ENCODE results near the gene ACTN4.

ACTN4 gene

DNA sequence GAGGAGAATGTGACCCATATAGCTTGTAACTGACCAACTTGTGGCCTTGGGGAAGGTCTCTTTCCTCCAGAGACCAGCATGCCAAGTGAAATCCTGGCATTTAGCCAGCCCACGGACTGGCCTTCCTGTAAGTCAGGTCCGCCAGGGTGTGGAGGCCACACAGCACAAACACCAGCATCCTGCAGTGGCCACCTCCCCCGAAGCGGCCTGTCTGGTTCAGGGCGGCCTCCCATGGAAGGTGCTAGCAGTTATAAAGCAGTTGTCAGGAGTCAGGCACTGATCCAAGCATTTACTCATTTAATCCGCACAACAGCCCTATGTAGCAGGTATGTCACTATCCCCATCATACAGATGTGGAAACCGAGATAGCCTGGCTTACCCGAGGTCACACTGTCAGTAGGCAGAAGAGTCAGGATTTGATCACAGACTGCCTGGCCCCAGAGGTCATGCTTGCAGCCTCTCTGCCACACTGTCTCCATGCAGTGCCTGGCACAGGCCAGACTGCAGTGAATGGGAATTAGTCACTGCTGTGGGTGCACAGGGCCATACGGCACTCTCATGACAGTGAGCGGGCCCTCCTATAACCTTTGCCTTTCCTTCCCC lies 60.2 kb downstream of the ACTN4 start:
- in situ Hi-C loops (cut with HindIII; ENCODE audit: low sequenced_read_pairs), result no loop called here

GRCh38 chr19:38708413-38709024 lies 61.1 kb downstream of the ACTN4 start:
- in situ Hi-C loops (cut with HindIII; ENCODE audit: low sequenced_read_pairs), result no loop called here

DNA sequence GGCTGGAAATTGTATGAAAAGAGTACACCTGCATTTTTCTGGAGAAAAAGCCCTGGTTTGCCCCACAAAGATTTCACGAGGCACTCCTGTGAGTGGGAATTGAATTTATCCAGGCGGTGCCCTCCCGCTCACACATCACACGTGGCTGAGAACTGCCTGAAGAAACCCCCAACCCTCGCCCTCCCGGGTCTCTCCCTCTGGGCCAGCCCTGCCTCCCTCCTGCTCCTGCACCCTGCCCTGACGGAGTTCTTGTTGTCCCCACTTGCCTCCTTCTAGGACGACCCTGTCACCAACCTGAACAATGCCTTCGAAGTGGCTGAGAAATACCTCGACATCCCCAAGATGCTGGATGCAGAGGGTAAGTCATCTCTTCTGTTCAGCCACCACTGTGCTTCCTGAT lies 61.7 kb downstream of the ACTN4 start:
- in situ Hi-C loops (cut with HindIII; ENCODE audit: low sequenced_read_pairs), result no loop called here

- in situ Hi-C loops (cut with HindIII; ENCODE audit: low sequenced_read_pairs), result no loop called here
These were observed 62.4 kb downstream of the ACTN4 start for GRCh38 chr19:38709671-38710415.

- in situ Hi-C loops (cut with HindIII; ENCODE audit: low sequenced_read_pairs), result no loop called here
These were observed 62.9 kb downstream of the ACTN4 start for GRCh38 chr19:38710416-38710702.

DNA sequence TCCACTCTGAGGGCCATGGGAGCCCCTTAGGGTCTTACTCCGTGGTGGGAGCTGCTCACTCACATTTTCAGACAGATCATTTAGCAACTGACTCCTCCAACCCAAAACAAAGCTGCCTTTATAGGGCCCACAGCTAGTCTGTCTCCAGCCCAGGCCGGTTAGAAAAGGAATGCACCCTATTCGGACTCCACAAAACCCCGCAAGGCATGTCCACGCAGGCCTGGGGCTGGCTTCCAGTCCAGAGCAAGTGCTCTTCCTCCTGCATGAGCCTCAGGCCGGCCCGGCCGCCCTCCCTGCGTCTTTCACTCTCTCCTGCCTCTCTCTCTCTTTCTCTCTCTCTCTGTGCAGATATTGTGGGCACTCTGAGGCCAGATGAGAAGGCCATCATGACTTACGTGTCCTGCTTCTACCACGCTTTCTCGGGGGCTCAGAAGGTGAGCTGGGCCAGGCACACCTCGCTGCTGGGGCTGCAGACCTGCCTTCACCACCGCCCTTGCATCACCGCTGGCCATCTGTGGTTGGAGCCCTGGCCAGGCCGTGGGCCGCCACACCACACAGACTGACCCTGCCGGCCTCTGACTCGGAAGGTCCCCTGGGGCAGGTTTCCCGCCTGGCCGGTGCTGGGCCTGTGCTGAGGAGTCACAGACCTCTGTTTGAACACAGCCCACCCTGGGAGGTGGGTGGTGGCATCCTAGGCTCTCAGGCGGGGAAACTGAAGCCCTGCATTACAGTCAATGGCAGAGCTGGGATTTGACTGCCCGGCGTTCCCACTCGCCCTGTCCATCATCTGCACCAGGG lies 63.7 kb downstream of the ACTN4 start:
- in situ Hi-C loops (cut with HindIII; ENCODE audit: low sequenced_read_pairs), result no loop called here

GRCh38 chr19:38711726-38712153 lies 64.3 kb downstream of the ACTN4 start:
- in situ Hi-C loops (cut with HindIII; ENCODE audit: low sequenced_read_pairs), result no loop called here

GRCh38 chr19:38712161-38712748 lies 64.8 kb downstream of the ACTN4 start:
- in situ Hi-C loops (cut with HindIII; ENCODE audit: low sequenced_read_pairs), result no loop called here

DNA sequence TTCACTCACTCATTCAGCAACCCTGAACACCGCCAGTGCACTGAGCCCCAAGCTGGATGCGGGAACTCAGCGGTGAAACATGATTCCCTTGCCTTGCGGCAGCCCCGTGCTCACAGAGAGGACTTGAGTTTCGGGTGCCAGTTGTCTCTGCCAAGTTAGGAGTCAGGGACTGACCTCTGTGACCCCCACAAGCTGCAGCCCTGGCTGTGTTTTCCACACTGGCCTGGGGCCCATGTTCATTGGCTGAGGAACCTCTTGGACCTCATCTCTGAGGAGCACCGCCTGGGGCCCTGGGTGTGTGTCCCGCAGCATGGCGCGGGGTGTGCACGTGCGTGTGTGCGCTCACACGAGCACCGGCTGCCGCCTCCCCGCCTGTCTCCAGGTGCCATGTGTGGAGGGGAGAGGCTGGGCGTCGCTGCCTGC lies 65.8 kb downstream of the ACTN4 start:
- in situ Hi-C loops (cut with HindIII; ENCODE audit: low sequenced_read_pairs), result no loop called here

DNA sequence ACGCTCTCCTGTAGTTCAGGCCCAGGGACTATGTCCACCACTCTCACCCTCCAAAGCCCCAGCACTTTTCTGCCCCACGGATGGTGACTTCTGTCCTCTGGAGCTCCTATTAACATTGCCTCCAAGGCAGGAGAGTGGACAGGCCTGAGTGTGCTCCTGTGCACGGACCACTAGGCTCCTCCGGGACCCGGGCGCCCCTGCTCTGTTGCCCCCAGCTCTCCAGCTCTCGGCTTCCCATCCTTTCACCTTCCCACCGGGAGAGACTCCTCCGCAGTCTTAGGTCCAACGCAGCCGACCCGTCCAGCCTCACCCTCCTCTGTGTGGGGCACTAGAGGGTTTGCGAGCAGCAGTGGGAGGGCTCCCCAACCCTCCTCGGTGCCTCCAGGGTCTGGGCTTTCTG lies 66.4 kb downstream of the ACTN4 start:
- in situ Hi-C loops (cut with HindIII; ENCODE audit: low sequenced_read_pairs), result no loop called here

GRCh38 chr19:38714354-38714778 lies 66.9 kb downstream of the ACTN4 start:
- in situ Hi-C loops (cut with HindIII; ENCODE audit: low sequenced_read_pairs), result no loop called here

- in situ Hi-C loops (cut with HindIII; ENCODE audit: low sequenced_read_pairs), result no loop called here
These were observed 68.1 kb downstream of the ACTN4 start for GRCh38 chr19:38715555-38715954.

- in situ Hi-C loops (cut with HindIII; ENCODE audit: low sequenced_read_pairs), result no loop called here
These were observed 69.6 kb downstream of the ACTN4 start for GRCh38 chr19:38717051-38717450.

DNA sequence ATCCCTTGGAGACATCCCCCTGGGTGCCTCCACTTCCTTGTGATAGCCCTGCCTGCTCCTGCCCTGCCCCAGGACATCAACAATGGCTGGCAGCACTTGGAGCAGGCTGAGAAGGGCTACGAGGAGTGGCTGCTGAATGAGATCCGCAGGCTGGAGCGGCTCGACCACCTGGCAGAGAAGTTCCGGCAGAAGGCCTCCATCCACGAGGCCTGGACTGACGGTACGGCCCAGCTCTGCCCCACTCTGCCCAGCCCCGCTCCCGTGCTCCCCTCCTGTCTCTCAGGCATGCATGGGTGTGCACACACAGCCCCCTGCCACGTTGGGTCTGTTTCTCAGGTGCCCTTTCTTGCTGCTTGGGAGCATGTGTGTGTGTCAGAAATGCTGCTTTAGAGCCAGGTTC lies 70.4 kb downstream of the ACTN4 start:
- in situ Hi-C loops (cut with HindIII; ENCODE audit: low sequenced_read_pairs), result no loop called here

GRCh38 chr19:38718747-38719543 lies 71.5 kb downstream of the ACTN4 start:
- in situ Hi-C loops (cut with HindIII; ENCODE audit: low sequenced_read_pairs), result no loop called here

DNA sequence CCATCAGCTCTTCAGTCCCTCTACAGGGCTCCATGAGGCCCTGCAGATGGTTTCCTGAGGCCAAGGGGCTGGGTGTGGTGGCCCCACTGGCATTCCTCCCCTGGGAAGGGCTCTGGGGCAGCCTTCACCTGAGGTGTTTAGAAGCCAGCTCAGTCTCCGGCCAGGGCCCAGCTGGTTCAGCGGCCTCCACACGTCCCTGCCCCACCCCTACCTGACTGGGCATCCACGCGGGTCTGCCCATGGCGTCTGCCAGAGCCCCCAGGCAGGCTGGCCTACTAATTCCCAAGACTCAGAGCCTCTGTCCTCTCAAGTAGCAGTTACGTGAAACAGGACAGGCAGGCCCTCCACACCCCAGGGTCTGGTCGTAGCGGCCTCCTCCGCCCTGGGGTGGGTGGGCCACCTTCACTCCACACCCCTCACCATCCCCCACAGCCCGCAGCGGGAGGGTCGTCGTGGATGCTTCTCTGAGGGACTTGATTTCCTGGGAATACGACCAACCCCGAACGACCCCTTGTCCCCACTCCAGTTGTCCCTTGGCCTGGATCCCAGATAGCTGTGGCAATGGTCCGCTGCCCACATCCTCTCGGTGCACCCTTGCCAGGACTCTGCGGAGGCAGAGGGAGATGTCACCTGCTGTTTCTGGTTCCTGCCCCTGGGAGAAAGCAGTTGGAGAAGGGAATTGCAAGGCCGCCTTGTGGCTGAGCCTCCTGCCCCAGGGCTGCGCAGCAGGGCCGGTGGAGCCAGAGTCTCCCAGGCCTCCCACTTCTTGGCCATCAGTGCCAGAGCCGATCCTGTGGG lies 72.5 kb downstream of the ACTN4 start:
- in situ Hi-C loops (cut with HindIII; ENCODE audit: low sequenced_read_pairs), result no loop called here

- in situ Hi-C loops (cut with HindIII; ENCODE audit: low sequenced_read_pairs), result no loop called here
These were observed 73.2 kb downstream of the ACTN4 start for GRCh38 chr19:38720559-38721236.

DNA sequence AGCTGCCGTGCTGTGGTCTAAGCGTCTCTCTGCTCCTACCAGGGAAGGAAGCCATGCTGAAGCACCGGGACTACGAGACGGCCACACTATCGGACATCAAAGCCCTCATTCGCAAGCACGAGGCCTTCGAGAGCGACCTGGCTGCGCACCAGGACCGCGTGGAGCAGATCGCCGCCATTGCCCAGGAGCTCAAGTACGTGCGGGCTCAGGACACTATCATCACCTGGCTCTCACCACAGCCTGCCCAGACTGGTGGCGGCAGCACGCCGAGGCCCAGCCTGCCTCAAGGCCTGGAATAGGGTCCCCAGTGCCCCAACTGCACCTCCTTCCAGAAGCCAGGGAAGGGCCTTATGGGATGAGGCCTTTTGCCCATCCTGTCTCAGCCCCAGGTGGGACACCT lies 74.0 kb downstream of the ACTN4 start:
- in situ Hi-C loops (cut with HindIII; ENCODE audit: low sequenced_read_pairs), result no loop called here

Measured in DLD1 (cell line).